Measurements from ENCODE around the gene HMGXB4.

HMGXB4 gene

GRCh38 chr22:35329114-35329847 lies 72.0 kb downstream of the HMGXB4 start:
- DNase-seq, result no peak

- peak; percentile 51 for DNase-seq
Observed at GRCh38 chr22:35330258-35330861, 73.1 kb downstream of the HMGXB4 start.

GRCh38 chr22:35332278-35332677 lies 75.0 kb downstream of the HMGXB4 start:
- no peak for DNase-seq

- no peak for DNase-seq
Observed at GRCh38 chr22:35333220-35333619, 75.9 kb downstream of the HMGXB4 start.

GRCh38 chr22:35334004-35334403 lies 76.7 kb downstream of the HMGXB4 start:
- DNase-seq, result no peak

- DNase-seq, result no peak
Observed at GRCh38 chr22:35335468-35335867, 78.2 kb downstream of the HMGXB4 start.

- DNase-seq, result no peak
Observed at GRCh38 chr22:35335936-35336781, 78.9 kb downstream of the HMGXB4 start.

- no peak for DNase-seq
Observed at GRCh38 chr22:35337932-35338331, 80.6 kb downstream of the HMGXB4 start.

- DNase-seq, result no peak
Observed at GRCh38 chr22:35341090-35341874, 84.0 kb downstream of the HMGXB4 start.

- DNase-seq, result no peak
Observed at GRCh38 chr22:35342390-35342789, 85.1 kb downstream of the HMGXB4 start.

GRCh38 chr22:35343664-35344550 lies 86.6 kb downstream of the HMGXB4 start:
- no peak for DNase-seq

GRCh38 chr22:35344956-35345690 lies 87.8 kb downstream of the HMGXB4 start:
- no peak for DNase-seq

Data from activated CD4-positive, CD25-positive, alpha-beta regulatory T cell treated with anti-CD3 and anti-CD28 coated beads, Interleukin-2, amount 50 U/mL, for 72 hours (primary cell).